Right atrium auricular region (tissue), 2 donors: Measurements from ENCODE around the gene JAML. TPM values are rescaled to one million over a fixed set of nuclear protein-coding genes. Genes with fewer than 3 reads are reported as not detected.

ENCODE experiments used
- DNase-seq: peaks from one replicate; pipeline ENCODE4 v3.0.0-alpha.2; 2019; ENCODE audit warnings: low spot score
- H3K27ac ChIP-seq, 2 donors: fragments of 200-600 bp; sonication (generic); 1 replicate in 1 of 2; 2 replicates in 1 of 2; pipeline ENCODE4 v1.5.1; 2016 to 2019
- H3K27me3 ChIP-seq, 2 donors: fragments of 200-600 bp; sonication (generic); one replicate each; pipeline versions ENCODE4 v1.5.1 to v1.6.0; 2017 to 2019
- H3K36me3 ChIP-seq: fragments of 200-600 bp; sonication (generic); one replicate; pipeline ENCODE4 v1.5.1; 2016
- H3K4me1 ChIP-seq, 2 donors: fragments of 200-600 bp; sonication (generic); one replicate each; pipeline versions ENCODE4 v1.5.1 to v1.6.0; 2017 to 2019
- H3K4me3 ChIP-seq, 2 donors: fragments of 200-600 bp; sonication (generic); 1 replicate in 1 of 2; 2 replicates in 1 of 2; pipeline ENCODE4 v1.5.1; 2017 to 2019; ENCODE audit warnings: mild to moderate bottlenecking in 1 of 2, moderate library complexity in 1 of 2
- H3K9me3 ChIP-seq, 2 donors: fragments of 200-600 bp; sonication (generic); one replicate each; pipeline ENCODE4 v1.5.1; 2019
- CTCF ChIP-seq, 2 donors: fragments of 200-600 bp; sonication (generic); IDR thresholded peaks; one replicate each; pipeline ENCODE4 v1.5.1; 2019; ENCODE audit warnings: antibody characterized with exemption in 2 of 2
- total RNA-seq, 2 donors: library from RNA; depleted of rRNA; stranded (reverse); fragments of >200 nt; gene quantifications; one replicate each; pipeline ENCODE4 v1.1.0, GENCODE V29; 2016

The JAML gene
- total RNA-seq, 2 donors from 2014 or later: 0.48 to 2.2 TPM

GRCh38 chr11:118264569-118265465, 40.0 kb upstream of the JAML start:
- Histone ChIP-seq H3K4me1 (peaks cover 0 to 6% of the 10 kb centered on the region in 2 donors), H3K36me3 (no peaks in the 10 kb centered on the region), H3K9me3 (no peaks in the 10 kb centered on the region), H3K27me3 (no peaks in the 10 kb centered on the region), H3K4me3 (peak overlapping the region in 1 of 2 donors; percentile 36), H3K27ac (peak overlapping the region in 1 of 2 donors; percentile 8)
- no peak for DNase-seq
- no peak for TF ChIP-seq CTCF (IDR thresholded peaks at IDR 0.05)

GRCh38 chr11:118263695-118264568, 39.1 kb upstream of the JAML start, which contains the start of gene MPZL2:
Gene MPZL2 (minus strand): TSS chr11:118264297. CDS start chr11:118264153, 144 bp downstream.
- peak within 1 kb of the TSS in 1 of 2 donors; percentile 8 for H3K27ac ChIP-seq
- peaks cover 0 to 6% of the 10 kb centered on the region in 2 donors for H3K4me1 ChIP-seq
- DNase-seq: no peak
- no peaks in the 10 kb centered on the region for H3K9me3 ChIP-seq
- H3K4me3 ChIP-seq: peak within 1 kb of the TSS in 1 of 2 donors; percentile 36
- TF ChIP-seq CTCF (IDR thresholded peaks at IDR 0.05): no peak
- no peaks in the 10 kb centered on the region for H3K27me3 ChIP-seq
- no peaks in the 10 kb centered on the region for H3K36me3 ChIP-seq

GRCh38 chr11:118263112-118263511, 38.3 kb upstream of the JAML start:
- H3K27me3 ChIP-seq: no peaks in the 10 kb centered on the region
- no peaks in the 10 kb centered on the region for H3K36me3 ChIP-seq
- no peak for DNase-seq
- H3K4me1 ChIP-seq: peaks cover 0 to 6% of the 10 kb centered on the region in 2 donors
- no peak overlapping the region for H3K4me3 ChIP-seq
- no peak for TF ChIP-seq CTCF (IDR thresholded peaks at IDR 0.05)
- no peaks in the 10 kb centered on the region for H3K9me3 ChIP-seq
- no peak overlapping the region for H3K27ac ChIP-seq

- TF ChIP-seq CTCF (IDR thresholded peaks at IDR 0.05): no peak
Observed at GRCh38 chr11:118260353-118260752, 35.5 kb upstream of the JAML start.

GRCh38 chr11:118259138-118259537, 34.3 kb upstream of the JAML start:
- Histone ChIP-seq H3K4me1 (peaks cover 0 to 5% of the 10 kb centered on the region in 2 donors), H3K27me3 (no peaks in the 10 kb centered on the region), H3K36me3 (no peaks in the 10 kb centered on the region), H3K9me3 (no peaks in the 10 kb centered on the region), H3K27ac (no peak overlapping the region), H3K4me3 (no peak overlapping the region)
- no peak for DNase-seq
- TF ChIP-seq CTCF (IDR thresholded peaks at IDR 0.05): no peak

More at GRCh38 chr11:118260353-118260752, 35.5 kb upstream of the JAML start:
- no peak overlapping the region for H3K27ac ChIP-seq
- no peak for DNase-seq
- no peaks in the 10 kb centered on the region for H3K27me3 ChIP-seq
- H3K9me3 ChIP-seq: no peaks in the 10 kb centered on the region
- H3K4me1 ChIP-seq: peaks cover 0 to 6% of the 10 kb centered on the region in 2 donors
- no peaks in the 10 kb centered on the region for H3K36me3 ChIP-seq
- H3K4me3 ChIP-seq: no peak overlapping the region
